SK-N-SH treated with all-trans-retinoic acid at 6 μM for 48 hours (cell line): Measurements from ENCODE around the gene CD86.

Experiments
- BACH2 ChIP-seq: fragments of 250-450 bp; sonication (Bioruptor Pico); IDR thresholded peaks from 2 replicates; pipeline ENCODE4 v1.9.0; 2021; ENCODE audit warnings: mild to moderate bottlenecking, borderline replicate concordance
- CSDC2 ChIP-seq: fragments of 250-450 bp; sonication (Bioruptor Pico); IDR thresholded peaks from 2 replicates; pipeline ENCODE4 v1.5.0; 2020; ENCODE audit warnings: mild to moderate bottlenecking, moderate library complexity
- ESRRG ChIP-seq: fragments of 250-450 bp; sonication (Bioruptor Pico); IDR thresholded peaks from 2 replicates; pipeline ENCODE4 v1.6.1; 2021; ENCODE audit warnings: mild to moderate bottlenecking
- GLIS3 ChIP-seq: fragments of 250-450 bp; sonication (Bioruptor Pico); IDR thresholded peaks from 2 replicates; pipeline ENCODE4 v1.5.0; 2020; ENCODE audit warnings: mild to moderate bottlenecking, moderate library complexity
- PATZ1 ChIP-seq: fragments of 250-450 bp; sonication (Bioruptor Pico); IDR thresholded peaks from 2 replicates; pipeline ENCODE4 v1.8.0; 2020; ENCODE audit warnings: mild to moderate bottlenecking, moderate library complexity, borderline replicate concordance
- POU6F1 ChIP-seq: fragments of 250-450 bp; sonication (Bioruptor Pico); IDR thresholded peaks from 2 replicates; pipeline ENCODE4 v1.8.0; 2021; ENCODE audit warnings: low read depth, mild to moderate bottlenecking, moderate library complexity, borderline replicate concordance
- TSHZ2 ChIP-seq: fragments of 250-450 bp; sonication (Bioruptor Pico); IDR thresholded peaks from 2 replicates; pipeline ENCODE4 v1.5.0; 2020; ENCODE audit warnings: mild to moderate bottlenecking, moderate library complexity

- TF ChIP-seq BACH2 (CRISPR knock-in tag) (no peak), PATZ1 (no peak), POU6F1 (CRISPR knock-in tag) (no peak), CSDC2 (no peak), GLIS3 (no peak), TSHZ2 (CRISPR knock-in tag) (no peak), ESRRG (no peak)
Observed at GRCh38 chr3:122167630-122168029, 112.5 kb downstream of the CD86 start.
